CD14-positive monocyte (primary cell): Measurements from ENCODE around the gene ERBB3. TPM values are rescaled to one million over a fixed set of nuclear protein-coding genes. Genes with fewer than 3 reads are reported as not detected.
A peak's percentile ranks its signal among the peaks of the same experiment; 100 is the strongest.

Experiments
- DNase-seq, 3 donors: peaks; one replicate each; pipeline ENCODE4 v3.0.0-alpha.2; 2011 to 2022
- H2AFZ ChIP-seq: 2 replicates; pipeline ENCODE4 v1.6.0; 2012; ENCODE audit warnings: mild to moderate bottlenecking, low read depth, low read length, inconsistent platforms; ENCODE audit not compliant: insufficient read depth, poor library complexity, severe bottlenecking
- H3K27ac ChIP-seq, 2 donors: 1 replicate in 1 of 2; 2 replicates in 1 of 2; pipeline ENCODE4 v1.5.1; 2012 to 2013; ENCODE audit warnings: low read length in 2 of 2, control low read depth in 1 of 2, inconsistent platforms in 1 of 2, low read depth in 1 of 2, mild to moderate bottlenecking in 1 of 2
- H3K27me3 ChIP-seq, 2 donors: one replicate each; pipeline versions ENCODE4 v1.6.0 to v1.6.1; 2011 to 2013; ENCODE audit warnings: low read length in 2 of 2; ENCODE audit not compliant: control insufficient read depth in 2 of 2, insufficient read depth in 2 of 2
- H3K36me3 ChIP-seq, 2 donors: replicated peaks in 1 of 2; 1 replicate in 1 of 2; 2 replicates in 1 of 2; pipeline versions ENCODE4 v1.5.1 to v1.6.1; 2012 to 2013; ENCODE audit warnings: low read length in 2 of 2, control low read depth in 1 of 2, inconsistent platforms in 1 of 2, mild to moderate bottlenecking in 1 of 2; ENCODE audit not compliant: insufficient read depth in 2 of 2, control insufficient read depth in 1 of 2
- H3K4me1 ChIP-seq, 2 donors: 1 replicate in 1 of 2; 2 replicates in 1 of 2; pipeline versions ENCODE4 v1.5.1 to v1.6.1; 2012 to 2013; ENCODE audit warnings: low read length in 2 of 2, control low read depth in 1 of 2, inconsistent platforms in 1 of 2, mild to moderate bottlenecking in 1 of 2, moderate library complexity in 1 of 2; ENCODE audit not compliant: insufficient read depth in 2 of 2, control insufficient read depth in 1 of 2
- H3K4me2 ChIP-seq: replicated peaks from 2 replicates; pipeline ENCODE3; 2012; ENCODE audit warnings: low read length, moderate library complexity, mild to moderate bottlenecking; ENCODE audit not compliant: poor library complexity, severe bottlenecking; ENCODE audit errors: extremely low read depth
- H3K4me3 ChIP-seq, 3 experiments: fragments of 200-600 bp in 1 of 3; sonication (generic) in 1 of 3; replicated peaks in 1 of 3; 1 replicate in 2 of 3; 2 replicates in 1 of 3; pipeline ENCODE4 v1.5.1; 2011 to 2013; ENCODE audit warnings: low read length in 3 of 3, mild to moderate bottlenecking in 3 of 3, control low read depth in 2 of 3, low read depth in 2 of 3, inconsistent platforms in 1 of 3, moderate library complexity in 1 of 3
- H3K79me2 ChIP-seq: 2 replicates; pipeline ENCODE4 v1.6.0; 2012; ENCODE audit warnings: mild to moderate bottlenecking, control low read depth, inconsistent platforms, low read length, moderate library complexity; ENCODE audit not compliant: insufficient read depth
- H3K9ac ChIP-seq: 2 replicates; pipeline ENCODE4 v1.6.0; 2017; ENCODE audit warnings: low read length, mild to moderate bottlenecking; ENCODE audit not compliant: insufficient read depth, poor library complexity, severe bottlenecking
- H3K9me3 ChIP-seq, 2 donors: replicated peaks in 1 of 2; 1 replicate in 1 of 2; 2 replicates in 1 of 2; pipeline versions ENCODE4 v1.5.1 to v1.6.1; 2012 to 2013; ENCODE audit warnings: low read length in 2 of 2, control low read depth in 1 of 2; ENCODE audit not compliant: control insufficient read depth in 1 of 2, insufficient read depth in 1 of 2
- H4K20me1 ChIP-seq: 2 replicates; pipeline ENCODE4 v1.6.0; 2012; ENCODE audit warnings: mild to moderate bottlenecking, low read length, control low read depth, moderate library complexity; ENCODE audit not compliant: insufficient read depth
- H3K27ac Mint-ChIP-seq, 7 donors: one replicate each; pipeline ENCODE4 v1.8.0; 2020; ENCODE audit warnings: mild to moderate bottlenecking in 7 of 7, mixed read lengths in 7 of 7, moderate library complexity in 6 of 7, inconsistent platforms in 2 of 7
- H3K27me3 Mint-ChIP-seq, 3 donors: one replicate each; pipeline ENCODE4 v1.8.0; 2021 to 2022; ENCODE audit warnings: low read depth in 3 of 3, mild to moderate bottlenecking in 3 of 3, mixed read lengths in 3 of 3, moderate library complexity in 3 of 3, inconsistent platforms in 1 of 3
- H3K36me3 Mint-ChIP-seq, 2 donors: one replicate each; pipeline ENCODE4 v1.8.0; 2020; ENCODE audit warnings: mixed read lengths in 2 of 2, inconsistent platforms in 1 of 2, mild to moderate bottlenecking in 1 of 2
- H3K4me1 Mint-ChIP-seq: one replicate; pipeline ENCODE4 v1.8.0; 2020; ENCODE audit warnings: mild to moderate bottlenecking, mixed read lengths
- H3K4me3 Mint-ChIP-seq, 2 donors: one replicate each; pipeline ENCODE4 v1.8.0; 2020; ENCODE audit warnings: mild to moderate bottlenecking in 2 of 2, mixed read lengths in 2 of 2, moderate library complexity in 1 of 2
- H3K9me3 Mint-ChIP-seq, 7 donors: one replicate each; pipeline ENCODE4 v1.8.0; 2020 to 2022; ENCODE audit warnings: mixed read lengths in 7 of 7, mild to moderate bottlenecking in 6 of 7, moderate library complexity in 6 of 7, inconsistent platforms in 2 of 7
- CTCF ChIP-seq: fragments of 200-600 bp; IDR thresholded peaks from one replicate; pipeline ENCODE4 v1.8.0; 2022; ENCODE audit warnings: antibody characterized with exemption, mild to moderate bottlenecking
- WGBS: methylation state at CpG from one replicate; pipeline ENCODE4 v1.1.5; 2013; ENCODE audit warnings: missing lambda C conversion rate; ENCODE audit not compliant: insufficient coverage; 5-methylcytosine and 5-hydroxymethylcytosine counted together
- intact Hi-C, 2 donors: fragments of 100-400 bp; cut with micrococcal nuclease; formaldehyde crosslinking; loops; one replicate each; pipeline versions ENCODE4 v1.15.0 to v1.15.1; 2023
- polyA plus RNA-seq, 3 donors: library from polyadenylated mRNA; depleted of rRNA in 1 of 3; unstranded in 2 of 3; stranded (reverse) in 1 of 3; fragments of 300-500 nt in 2 of 3; fragments of >200 nt in 1 of 3; fragmentation: Illumina TruSeq in 2 of 3; gene quantifications; 1 replicate in 2 of 3; 2 replicates in 1 of 3; pipeline ENCODE4 v1.2.3, GENCODE V29; 2012 to 2021

The ERBB3 gene
- polyA plus RNA-seq, 3 donors, result 0.01 TPM; not detected in 2

- peaks cover 19 to 23% of the 10 kb centered on the region in 2 donors for H3K4me1 ChIP-seq
- H3K9me3 ChIP-seq, result no peaks in the 10 kb centered on the region
- Mint-ChIP-seq H3K27ac (no peak overlapping the region), H3K4me3 (no peak overlapping the region), H3K36me3 (peaks cover 11 to 14% of the 10 kb centered on the region in 2 donors), H3K9me3 (peaks cover 0 to 1% (median 0%) of the 10 kb centered on the region in 7 donors), H3K27me3 (peaks cover 4 to 10% (median 5%) of the 10 kb centered on the region in 3 donors), H3K4me1 (peaks cover 23% of the 10 kb centered on the region)
- intact Hi-C loops, result loop anchor here in 1 of 2 donors (5.0 to 10.0 kb wide), 2 partner anchors 60 to 108 kb away; partner anchors contain the start of genes RPS26 and SUOX
- no peak overlapping the region for H3K4me3 ChIP-seq
- no peak for TF ChIP-seq CTCF
- no CpG with 5 or more reads among the region's 1 CpG for WGBS
- H3K4me2 ChIP-seq, result no peak overlapping the region
- H3K36me3 ChIP-seq, result peaks cover 10 to 14% of the 10 kb centered on the region in 2 donors
- peaks cover 8% of the 10 kb centered on the region for H4K20me1 ChIP-seq
- H2AFZ ChIP-seq, result no peak overlapping the region
- H3K9ac ChIP-seq, result no peak overlapping the region
- H3K79me2 ChIP-seq, result peaks cover 33% of the 10 kb centered on the region
- no peak for DNase-seq
- no peaks in the 10 kb centered on the region for H3K27me3 ChIP-seq
- H3K27ac ChIP-seq, result no peak overlapping the region
Observed at GRCh38 chr12:56102683-56103065, 22.7 kb downstream of the ERBB3 start.

GRCh38 chr12:56103066-56103711, 23.2 kb downstream of the ERBB3 start:
- H3K27me3 Mint-ChIP-seq, result peaks cover 0 to 7% (median 4%) of the 10 kb centered on the region in 3 donors
- peak overlapping the region; percentile 84 for H2AFZ ChIP-seq
- peaks cover 16 to 19% of the 10 kb centered on the region in 2 donors for H3K36me3 Mint-ChIP-seq
- DNase-seq, result no peak
- no peak overlapping the region for H3K27ac ChIP-seq
- 0% methylated on average over 1 of the region's 6 CpGs for WGBS
- H3K4me3 Mint-ChIP-seq, result peak overlapping the region in 1 of 2 donors; percentile 99
- no peak overlapping the region for H3K27ac Mint-ChIP-seq
- peaks cover 15 to 19% of the 10 kb centered on the region in 2 donors for H3K36me3 ChIP-seq
- peaks cover 19 to 23% of the 10 kb centered on the region in 2 donors for H3K4me1 ChIP-seq
- peaks cover 8% of the 10 kb centered on the region for H4K20me1 ChIP-seq
- no peak for TF ChIP-seq CTCF
- peaks cover 0 to 1% (median 0%) of the 10 kb centered on the region in 7 donors for H3K9me3 Mint-ChIP-seq
- no peak overlapping the region for H3K9ac ChIP-seq
- peaks cover 35% of the 10 kb centered on the region for H3K79me2 ChIP-seq
- intact Hi-C loops, result loop anchor here in 1 of 2 donors (5.0 to 10.0 kb wide), 2 partner anchors 61 to 108 kb away; partner anchors contain the start of genes RPS26 and SUOX
- peak overlapping the region; percentile 81 for H3K4me2 ChIP-seq
- peaks cover 23% of the 10 kb centered on the region for H3K4me1 Mint-ChIP-seq
- no peaks in the 10 kb centered on the region for H3K9me3 ChIP-seq
- peak overlapping the region in 1 of 3 experiments; percentile 85 for H3K4me3 ChIP-seq
- H3K27me3 ChIP-seq, result no peaks in the 10 kb centered on the region
